K562 (cell line): ENCODE measurements around the gene MYMX. TPM values are rescaled to one million over a fixed set of nuclear protein-coding genes. Genes with fewer than 3 reads are reported as not detected.
A peak's percentile ranks its signal among the peaks of the same experiment; 100 is the strongest.

ENCODE experiments used
- ARNT ChIP-seq, 2 experiments: fragments of 450-650 bp; IDR thresholded peaks; 2 replicates each; pipeline ENCODE4 v1.6.1; 2016; ENCODE audit warnings: mild to moderate bottlenecking in 1 of 2
- BHLHE40 ChIP-seq: IDR thresholded peaks from 2 replicates; pipeline ENCODE4 v1.6.1; 2011; ENCODE audit warnings: low read length, improper control_type of control experiment
- CBFB ChIP-seq: sonication (generic); formaldehyde crosslinking; IDR thresholded peaks from 2 replicates; pipeline ENCODE4 v1.4.0; 2020; ENCODE audit warnings: mild to moderate bottlenecking, missing genetic modification reagents
- CREM ChIP-seq: IDR thresholded peaks from 2 replicates; pipeline ENCODE4 v1.6.1; 2014; ENCODE audit warnings: antibody characterized with exemption, low read depth
- ETS2 ChIP-seq: IDR thresholded peaks from 2 replicates; pipeline ENCODE4 v1.6.1; 2016; ENCODE audit warnings: borderline replicate concordance, missing genetic modification characterization, mild to moderate bottlenecking, moderate library complexity, missing compliant biosample characterization; ENCODE audit not compliant: poor library complexity, severe bottlenecking
- ETV1 ChIP-seq: fragments of 450-650 bp; conservative IDR thresholded peaks from 2 replicates; pipeline ENCODE4 v1.6.1; 2016; ENCODE audit warnings: missing genetic modification characterization, control low read depth, low read depth, missing compliant biosample characterization
- ETV5 ChIP-seq: sonication (generic); formaldehyde crosslinking; IDR thresholded peaks from 2 replicates; pipeline ENCODE4 v1.4.0; 2020; ENCODE audit warnings: low read depth, mild to moderate bottlenecking, missing genetic modification reagents
- GTF2B ChIP-seq: IDR thresholded peaks from 2 replicates; pipeline ENCODE4 v1.6.1; 2011; ENCODE audit not compliant: insufficient read length; ENCODE audit errors: extremely low read depth
- MCM7 ChIP-seq, 2 experiments: fragments of 450-650 bp; IDR thresholded peaks; 2 replicates each; pipeline ENCODE4 v1.6.1; 2016 to 2018
- NCOA2 ChIP-seq, 2 experiments: fragments of 450-650 bp; IDR thresholded peaks; 2 replicates each; pipeline ENCODE4 v1.6.1; 2018; ENCODE audit warnings: mild to moderate bottlenecking in 2 of 2, moderate library complexity in 1 of 2; ENCODE audit not compliant: partially characterized antibody in 2 of 2
- NCOR1 ChIP-seq: fragments of 450-650 bp; IDR thresholded peaks from 2 replicates; pipeline ENCODE4 v1.6.1; 2016; ENCODE audit warnings: mild to moderate bottlenecking, moderate library complexity
- POLR2B ChIP-seq: fragments of 450-650 bp; IDR thresholded peaks from 2 replicates; pipeline ENCODE4 v1.6.1; 2018; ENCODE audit warnings: low read depth; ENCODE audit not compliant: partially characterized antibody
- RBM39 ChIP-seq: fragments of 200-400 bp; formaldehyde crosslinking; optimal IDR thresholded peaks from 2 replicates; pipeline ENCODE3; 2018; ENCODE audit warnings: low read depth, low read length
- STAG1 ChIP-seq: sonication (generic); formaldehyde crosslinking; IDR thresholded peaks from 2 replicates; pipeline ENCODE4 v1.5.0; 2020; ENCODE audit warnings: missing genetic modification reagents, borderline replicate concordance
- TCF7L2 ChIP-seq: fragments of 150-350 bp; IDR thresholded peaks from 2 replicates; pipeline ENCODE4 v1.6.1; 2016; ENCODE audit warnings: low read depth, mild to moderate bottlenecking, low read length, moderate library complexity
- THAP12 ChIP-seq: fragments of 250-450 bp; sonication (Bioruptor Pico); IDR thresholded peaks from 2 replicates; pipeline ENCODE4 v1.9.0; 2021; ENCODE audit warnings: mild to moderate bottlenecking, inconsistent platforms
- ZBTB33 ChIP-seq: sonication (generic); formaldehyde crosslinking; IDR thresholded peaks from 2 replicates; pipeline ENCODE4 v1.8.1; 2023; ENCODE audit warnings: mild to moderate bottlenecking, missing genetic modification reagents
- ZC3H11A ChIP-seq: IDR thresholded peaks from 2 replicates; pipeline ENCODE4 v1.6.1; 2012; ENCODE audit warnings: low read depth, low read length, improper control_type of control experiment
- ZKSCAN3 ChIP-seq: fragments of 250-450 bp; sonication (Bioruptor Pico); IDR thresholded peaks from 2 replicates; pipeline ENCODE4 v1.4.0; 2020
- ZNF507 ChIP-seq: conservative IDR thresholded peaks from 2 replicates; pipeline ENCODE4 v1.6.1; 2017; ENCODE audit warnings: missing genetic modification characterization, missing compliant biosample characterization
- ZNF512 ChIP-seq: IDR thresholded peaks from 2 replicates; pipeline ENCODE4 v1.6.1; 2016; ENCODE audit warnings: missing genetic modification characterization, missing compliant biosample characterization
- ZNF644 ChIP-seq: fragments of 200-800 bp; sonication (Bioruptor generic); IDR thresholded peaks from 2 replicates; pipeline ENCODE4 v1.6.1; 2016; ENCODE audit warnings: low read depth, missing genetic modification characterization, missing compliant biosample characterization
- ZNF785 ChIP-seq: fragments of 250-450 bp; sonication (Bioruptor Pico); IDR thresholded peaks from 2 replicates; pipeline ENCODE4 v1.4.0; 2020; ENCODE audit warnings: mild to moderate bottlenecking
- ZNF830 ChIP-seq: fragments of 250-450 bp; sonication (Bioruptor Pico); IDR thresholded peaks from 2 replicates; pipeline ENCODE4 v1.5.0; 2021; ENCODE audit warnings: mild to moderate bottlenecking
- polyA plus RNA-seq, 8 experiments: library from polyadenylated mRNA; depleted of rRNA in 4 of 8; stranded (reverse) in 5 of 8; unstranded in 3 of 8; fragments of >200 nt; fragmentation: Nextera tagmentation in 2 of 8; fragmentation: Illumina TruSeq in 1 of 8; extraction: Ambion mirVana in 2 of 8; extraction: Trizol in 1 of 8; gene quantifications; 2 replicates each; pipeline versions ENCODE4 v1.2.1 to v1.2.3, GENCODE V29; 2011 to 2014; ENCODE audit warnings: inconsistent platforms in 1 of 8, missing spikeins in 1 of 8
- total RNA-seq, 7 experiments: library from RNA; depleted of rRNA in 6 of 7; stranded (reverse); fragments of >200 nt in 6 of 7; fragmentation: Illumina TruSeq in 2 of 7; extraction: Trizol in 2 of 7; gene quantifications; 2 replicates each; pipeline versions ENCODE4 v1.2.1 to v1.2.3, GENCODE V29; 2011 to 2021; ENCODE audit warnings: low replicate concordance in 1 of 7

The MYMX gene
- total and polyA plus RNA-seq, 9 of the 15 experiments (the other 6 are each of a cell fraction or from before 2014, with no cell fraction given) = 0.12 TPM; not detected in 8

- TF ChIP-seq RBM39 (no peak), STAG1 (CRISPR knock-in tag) (no peak), ZNF507 (tag) (no peak), GTF2B (no peak), ZKSCAN3 (CRISPR knock-in tag) (no peak), ZC3H11A (no peak), NCOA2 (IDR thresholded peaks at IDR 0.05; ENCODE audit: partially characterized antibody in 2 of 2) (no peak), ETV5 (no peak), THAP12 (CRISPR knock-in tag) (no peak), BHLHE40 (peak; percentile 84), ZBTB33 (no peak), ARNT (IDR thresholded peaks at IDR 0.05) (peak; percentile 73 to 81), CREM (peak; percentile 78), NCOR1 (peak; percentile 96), MCM7 (IDR thresholded peaks at IDR 0.05) (no peak), ZNF512 (tag) (no peak), CBFB (0 out of 2 replicates have a peak, but pooled peaks have one; percentile 54), ETS2 (tag) (no peak), ZNF785 (CRISPR knock-in tag) (no peak), TCF7L2 (no peak), ZNF644 (peak; percentile 94), ETV1 (peak; percentile 24; the same call in 1 of the 2 replicates), ZNF830 (CRISPR knock-in tag) (no peak), POLR2B (no peak)
Measured at GRCh38 chr6:44225579-44226325, 9.0 kb downstream of the MYMX start (continued).
